GM12878 (cell line): ENCODE measurements around the gene PRKG1. TPM values are rescaled to one million over a fixed set of nuclear protein-coding genes. Genes with fewer than 3 reads are reported as not detected.

ENCODE experiments used
- ATAC-seq: fragments of 200-7000 bp; cut with Tn5 transposase; 3 replicates; pipeline ENCODE4 v1.9.1; 2020; ENCODE audit warnings: mild to moderate bottlenecking, moderate library complexity
- BruUV-seq: library from RNA; stranded (reverse); fragments of 400-500 nt; replicated peaks from 2 replicates; lab custom pipeline; 2021; lab: Mats Ljungman, UMichigan
- CTCF ChIA-PET: fragments of 300-600 bp; sonication (Branson Sonifier 250); formaldehyde crosslinking; extraction: SDS; loops from one replicate; lab custom pipeline; 2021; ENCODE audit warnings: inconsistent platforms; lab: Yijun Ruan, JAX
- POLR2A ChIA-PET: fragments of 350-600 bp; formaldehyde crosslinking; extraction: SDS; loops from one replicate; lab custom pipeline; 2021; ENCODE audit warnings: inconsistent platforms; lab: Charles Lee
- RAD21 ChIA-PET: fragments of 300-600 bp; sonication (Branson Sonifier 250); formaldehyde crosslinking; loops from one replicate; lab custom pipeline; 2023; ENCODE audit warnings: antibody characterized with exemption; ENCODE audit not compliant: unreplicated experiment; lab: Charles Lee
- SMC1A ChIA-PET: fragments of 300-600 bp; sonication (Branson Sonifier 250); formaldehyde crosslinking; loops from one replicate; lab custom pipeline; 2023; ENCODE audit not compliant: unreplicated experiment, uncharacterized antibody; lab: Charles Lee
- DNase-seq: peaks from one replicate; pipeline ENCODE4 v3.0.0-alpha.2; 2011; ENCODE audit warnings: low read depth, low spot score
- FAIRE-seq: peaks from 3 replicates; lab custom pipeline; 2011; peaks lifted over from hg19 to GRCh38; lab: Jason Lieb, UNC
- H2AFZ ChIP-seq: 2 replicates; pipeline ENCODE4 v1.6.0; 2011; ENCODE audit warnings: low read depth, low read length, control low read depth; ENCODE audit not compliant: control insufficient read depth
- H3K27ac ChIP-seq: 2 replicates; pipeline ENCODE4 v1.5.1; 2011; ENCODE audit warnings: control low read depth; ENCODE audit not compliant: control insufficient read depth, insufficient read depth
- H3K27me3 ChIP-seq, 2 experiments: replicated peaks in 1 of 2; 2 replicates each; pipeline versions ENCODE4 v1.6.0 to v1.6.1; 2011; ENCODE audit warnings: low read length in 1 of 2; ENCODE audit not compliant: control insufficient read depth in 2 of 2, insufficient read depth in 2 of 2
- H3K36me3 ChIP-seq, 2 experiments: 2 replicates each; pipeline ENCODE4 v1.5.1; 2011; ENCODE audit warnings: low read length in 1 of 2; ENCODE audit not compliant: control insufficient read depth in 2 of 2, insufficient read depth in 2 of 2
- H3K4me1 ChIP-seq: 2 replicates; pipeline ENCODE4 v1.6.1; 2011; ENCODE audit warnings: mild to moderate bottlenecking, low read length, moderate library complexity, mixed read lengths; ENCODE audit not compliant: control insufficient read depth, insufficient read depth
- H3K4me2 ChIP-seq: 2 replicates; pipeline ENCODE4 v1.6.0; 2011; ENCODE audit warnings: control low read depth; ENCODE audit not compliant: control insufficient read depth, insufficient read depth
- H3K4me3 ChIP-seq: fragments of 200-600 bp; sonication (generic); 2 replicates; pipeline ENCODE4 v1.5.1; 2016
- H3K79me2 ChIP-seq: 2 replicates; pipeline ENCODE4 v1.6.0; 2011; ENCODE audit warnings: low read length; ENCODE audit not compliant: control insufficient read depth, insufficient read depth
- H3K9ac ChIP-seq: 2 replicates; pipeline ENCODE4 v1.8.0; 2011; ENCODE audit warnings: low read length, control low read depth, mixed read lengths; ENCODE audit not compliant: control insufficient read depth, insufficient read depth
- H3K9me3 ChIP-seq: replicated peaks from 3 replicates; pipeline ENCODE4 v1.5.1; 2011; ENCODE audit warnings: mild to moderate bottlenecking, low read length; ENCODE audit not compliant: control insufficient read depth, insufficient read depth
- H4K20me1 ChIP-seq: 2 replicates; pipeline ENCODE4 v1.6.0; 2011; ENCODE audit not compliant: control insufficient read depth, insufficient read depth
- ASH2L ChIP-seq: fragments of 300-600, 200-600 bp; sonication (generic); IDR thresholded peaks from 2 replicates; pipeline ENCODE4 v1.6.1; 2017; ENCODE audit warnings: low read depth, mild to moderate bottlenecking, borderline replicate concordance
- DPF2 ChIP-seq: fragments of 450-650 bp; IDR thresholded peaks from 2 replicates; pipeline ENCODE4 v1.6.1; 2017; ENCODE audit warnings: mild to moderate bottlenecking
- FOXM1 ChIP-seq: IDR thresholded peaks from 2 replicates; pipeline ENCODE4 v1.6.1; 2012; ENCODE audit warnings: low read depth, mild to moderate bottlenecking, inconsistent platforms, low read length, moderate library complexity
- NR2C2 ChIP-seq: IDR thresholded peaks from 2 replicates; pipeline ENCODE4 v1.6.1; 2011; ENCODE audit warnings: borderline replicate concordance, low read depth; ENCODE audit not compliant: control insufficient read depth, insufficient read length
- NRF1 ChIP-seq: conservative IDR thresholded peaks from 2 replicates; pipeline ENCODE4 v1.6.1; 2011; ENCODE audit warnings: mild to moderate bottlenecking, low read depth, low read length, improper control_type of control experiment
- PML ChIP-seq: IDR thresholded peaks from 2 replicates; pipeline ENCODE4 v1.6.1; 2012; ENCODE audit warnings: low read length, inconsistent platforms
- STAT1 ChIP-seq: fragments of 450-650 bp; conservative IDR thresholded peaks from 2 replicates; pipeline ENCODE4 v1.6.1; 2014; ENCODE audit warnings: antibody characterized with exemption, mild to moderate bottlenecking
- ZNF24 ChIP-seq: fragments of 450-650 bp; IDR thresholded peaks from 2 replicates; pipeline ENCODE4 v1.6.1; 2017; ENCODE audit warnings: antibody characterized with exemption, mild to moderate bottlenecking
- WGBS: methylation state at CpG from one replicate; pipeline ENCODE4 v1.1.6; 2016; ENCODE audit warnings: low lambda C conversion rate; ENCODE audit not compliant: insufficient replicate concordance, insufficient coverage; ENCODE audit errors: missing lambda C conversion rate; 5-methylcytosine and 5-hydroxymethylcytosine counted together
- in situ Hi-C: fragments of 300-500 bp; cut with MboI; formaldehyde crosslinking; loops from 9 replicates; pipeline ENCODE4 v1.14.3; 2018; ENCODE audit warnings: mixed read lengths
- intact Hi-C: fragments of 100-400 bp; cut with micrococcal nuclease; formaldehyde crosslinking; loops from one replicate; pipeline ENCODE4 v1.14.2; 2022; ENCODE audit not compliant: unreplicated experiment
- polyA plus RNA-seq, 11 experiments: library from polyadenylated mRNA; depleted of rRNA in 4 of 11; unstranded in 6 of 11; stranded (reverse) in 5 of 11; fragments of >200 nt; fragmentation: Nextera tagmentation in 4 of 11; fragmentation: Illumina TruSeq in 1 of 11; extraction: Ambion mirVana in 4 of 11; extraction: Trizol in 1 of 11; gene quantifications; 1 replicate in 1 of 11; 2 replicates in 10 of 11; pipeline versions ENCODE4 v1.2.1 to v1.2.3, GENCODE V29; 2011 to 2016; ENCODE audit warnings: inconsistent platforms in 2 of 11, missing spikeins in 2 of 11, low read depth in 1 of 11
- total RNA-seq, 4 experiments: library from RNA; depleted of rRNA in 3 of 4; stranded (reverse); fragments of >200 nt in 3 of 4; fragmentation: Illumina TruSeq in 1 of 4; extraction: Trizol in 1 of 4; gene quantifications; 2 replicates each; pipeline versions ENCODE4 v1.2.1 to v1.2.3, GENCODE V29; 2013 to 2021
- TF ChIP-seq, protein P1 (sequence below): fragments of 150-350 bp; IDR thresholded peaks from 2 replicates; pipeline ENCODE4 v1.6.1; 2016; ENCODE audit warnings: low read depth, low read length
- TF ChIP-seq, protein P2 (sequence below): fragments of 450-650 bp; IDR thresholded peaks from 2 replicates; pipeline ENCODE4 v1.6.1; 2017; ENCODE audit warnings: borderline replicate concordance
- TF ChIP-seq, protein P3 (sequence below): fragments of 450-650 bp; IDR thresholded peaks from 2 replicates; pipeline ENCODE4 v1.6.1; 2017; ENCODE audit warnings: mild to moderate bottlenecking, low read depth, inconsistent platforms; ENCODE audit not compliant: poor library complexity, severe bottlenecking
- TF ChIP-seq, protein P4 (sequence below): IDR thresholded peaks from 2 replicates; pipeline ENCODE4 v1.6.1; 2012; ENCODE audit warnings: mild to moderate bottlenecking, low read depth, low read length

Gene PRKG1
- total and polyA plus RNA-seq, 10 of the 15 experiments (the other 5 are each of a cell fraction or from before 2014, with no cell fraction given) = 0.04 to 0.05 TPM; not detected in 8

DNA sequence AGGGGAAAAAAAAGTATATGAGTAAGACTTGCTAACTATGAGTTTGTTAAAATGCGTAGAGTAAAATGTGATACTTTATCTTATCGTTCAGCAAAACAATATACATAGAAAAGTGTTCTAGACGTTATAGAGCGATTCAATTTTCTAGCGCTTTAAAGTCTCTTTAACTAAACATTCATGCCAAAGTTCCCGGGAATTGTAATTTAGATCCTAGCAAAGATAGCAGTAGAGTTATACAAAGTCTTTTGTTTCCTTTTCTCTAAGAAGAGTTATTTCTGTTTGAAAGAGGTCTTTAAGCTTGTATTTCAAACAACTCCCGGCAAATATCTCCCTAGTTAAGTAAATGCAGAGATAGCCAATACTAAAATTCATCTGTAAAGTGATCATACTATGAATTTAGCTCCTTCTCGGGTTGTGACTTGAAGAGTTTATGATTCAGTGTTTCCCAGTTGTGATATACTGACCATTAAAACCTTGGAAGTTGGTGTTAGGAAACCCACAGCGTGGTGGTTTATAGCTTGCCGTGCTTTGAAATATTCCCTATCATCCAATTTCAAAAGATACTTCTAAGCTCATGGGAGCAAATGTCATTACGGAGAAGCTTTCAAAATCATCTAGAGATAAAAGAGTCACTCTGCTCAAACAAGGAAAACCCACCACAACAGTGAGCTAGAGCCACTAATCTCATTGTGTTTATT, 453.4 kb downstream of the PRKG1 start (continued):
- TF ChIP-seq, protein P1, sequence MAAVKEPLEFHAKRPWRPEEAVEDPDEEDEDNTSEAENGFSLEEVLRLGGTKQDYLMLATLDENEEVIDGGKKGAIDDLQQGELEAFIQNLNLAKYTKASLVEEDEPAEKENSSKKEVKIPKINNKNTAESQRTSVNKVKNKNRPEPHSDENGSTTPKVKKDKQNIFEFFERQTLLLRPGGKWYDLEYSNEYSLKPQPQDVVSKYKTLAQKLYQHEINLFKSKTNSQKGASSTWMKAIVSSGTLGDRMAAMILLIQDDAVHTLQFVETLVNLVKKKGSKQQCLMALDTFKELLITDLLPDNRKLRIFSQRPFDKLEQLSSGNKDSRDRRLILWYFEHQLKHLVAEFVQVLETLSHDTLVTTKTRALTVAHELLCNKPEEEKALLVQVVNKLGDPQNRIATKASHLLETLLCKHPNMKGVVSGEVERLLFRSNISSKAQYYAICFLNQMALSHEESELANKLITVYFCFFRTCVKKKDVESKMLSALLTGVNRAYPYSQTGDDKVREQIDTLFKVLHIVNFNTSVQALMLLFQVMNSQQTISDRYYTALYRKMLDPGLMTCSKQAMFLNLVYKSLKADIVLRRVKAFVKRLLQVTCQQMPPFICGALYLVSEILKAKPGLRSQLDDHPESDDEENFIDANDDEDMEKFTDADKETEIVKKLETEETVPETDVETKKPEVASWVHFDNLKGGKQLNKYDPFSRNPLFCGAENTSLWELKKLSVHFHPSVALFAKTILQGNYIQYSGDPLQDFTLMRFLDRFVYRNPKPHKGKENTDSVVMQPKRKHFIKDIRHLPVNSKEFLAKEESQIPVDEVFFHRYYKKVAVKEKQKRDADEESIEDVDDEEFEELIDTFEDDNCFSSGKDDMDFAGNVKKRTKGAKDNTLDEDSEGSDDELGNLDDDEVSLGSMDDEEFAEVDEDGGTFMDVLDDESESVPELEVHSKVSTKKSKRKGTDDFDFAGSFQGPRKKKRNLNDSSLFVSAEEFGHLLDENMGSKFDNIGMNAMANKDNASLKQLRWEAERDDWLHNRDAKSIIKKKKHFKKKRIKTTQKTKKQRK = no peak
- TF ChIP-seq NRF1 = no peak
- no peak for TF ChIP-seq NR2C2

DNA sequence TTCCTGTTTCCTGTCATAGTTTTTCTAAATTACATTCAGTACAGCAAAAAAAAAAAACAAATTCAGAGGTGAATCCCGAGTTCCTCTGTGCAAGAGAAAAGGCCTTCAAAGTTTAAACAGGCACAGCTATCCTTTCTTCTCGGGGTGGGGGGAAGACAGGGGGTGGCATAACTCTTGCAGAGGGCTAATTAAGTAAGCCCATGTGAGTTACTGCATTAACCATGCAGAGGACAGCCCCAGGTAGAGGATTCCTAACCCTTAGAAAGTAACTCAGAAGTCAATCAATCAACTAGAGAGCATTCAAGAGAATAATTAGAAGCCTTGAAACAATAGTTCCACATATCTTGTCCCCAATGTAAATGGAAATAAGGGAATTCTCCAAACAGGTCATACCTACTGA, 454.2 kb downstream of the PRKG1 start:
- BruUV-seq = no TSS peak
- RAD21 ChIA-PET = no interaction called here
- H3K9ac ChIP-seq = no peak overlapping the region
- no peak for DNase-seq
- no peak overlapping the region for H3K27ac ChIP-seq
- CTCF ChIA-PET = no interaction called here
- in situ Hi-C loops = no loop called here
- ATAC-seq = no peak
- no peak overlapping the region for H3K4me3 ChIP-seq
- no peak overlapping the region for H3K4me2 ChIP-seq
- no peaks in the 10 kb centered on the region for H3K9me3 ChIP-seq
- no peaks in the 10 kb centered on the region for H3K27me3 ChIP-seq
- no peaks in the 10 kb centered on the region for H3K79me2 ChIP-seq
- WGBS = 6% methylated on average over 2 of the region's 2 CpGs
- intact Hi-C loops = no loop called here
- H3K36me3 ChIP-seq = no peaks in the 10 kb centered on the region
- SMC1A ChIA-PET = interaction anchor here (1.2 kb wide), 1 partner anchor 12 kb away, joined by 4 read pairs; no protein-coding TSS in a partner anchor
- POLR2A ChIA-PET = no interaction called here
- FAIRE-seq = no peak
- no peak overlapping the region for H2AFZ ChIP-seq
- H4K20me1 ChIP-seq = no peaks in the 10 kb centered on the region
- no peaks in the 10 kb centered on the region for H3K4me1 ChIP-seq
- TF ChIP-seq FOXM1 = no peak
- TF ChIP-seq STAT1 = no peak
- TF ChIP-seq, protein P2, sequence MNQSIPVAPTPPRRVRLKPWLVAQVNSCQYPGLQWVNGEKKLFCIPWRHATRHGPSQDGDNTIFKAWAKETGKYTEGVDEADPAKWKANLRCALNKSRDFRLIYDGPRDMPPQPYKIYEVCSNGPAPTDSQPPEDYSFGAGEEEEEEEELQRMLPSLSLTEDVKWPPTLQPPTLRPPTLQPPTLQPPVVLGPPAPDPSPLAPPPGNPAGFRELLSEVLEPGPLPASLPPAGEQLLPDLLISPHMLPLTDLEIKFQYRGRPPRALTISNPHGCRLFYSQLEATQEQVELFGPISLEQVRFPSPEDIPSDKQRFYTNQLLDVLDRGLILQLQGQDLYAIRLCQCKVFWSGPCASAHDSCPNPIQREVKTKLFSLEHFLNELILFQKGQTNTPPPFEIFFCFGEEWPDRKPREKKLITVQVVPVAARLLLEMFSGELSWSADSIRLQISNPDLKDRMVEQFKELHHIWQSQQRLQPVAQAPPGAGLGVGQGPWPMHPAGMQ = no peak
- no peak for TF ChIP-seq PML
- no peak for TF ChIP-seq ASH2L
- no peak for TF ChIP-seq DPF2
- TF ChIP-seq, protein P3, sequence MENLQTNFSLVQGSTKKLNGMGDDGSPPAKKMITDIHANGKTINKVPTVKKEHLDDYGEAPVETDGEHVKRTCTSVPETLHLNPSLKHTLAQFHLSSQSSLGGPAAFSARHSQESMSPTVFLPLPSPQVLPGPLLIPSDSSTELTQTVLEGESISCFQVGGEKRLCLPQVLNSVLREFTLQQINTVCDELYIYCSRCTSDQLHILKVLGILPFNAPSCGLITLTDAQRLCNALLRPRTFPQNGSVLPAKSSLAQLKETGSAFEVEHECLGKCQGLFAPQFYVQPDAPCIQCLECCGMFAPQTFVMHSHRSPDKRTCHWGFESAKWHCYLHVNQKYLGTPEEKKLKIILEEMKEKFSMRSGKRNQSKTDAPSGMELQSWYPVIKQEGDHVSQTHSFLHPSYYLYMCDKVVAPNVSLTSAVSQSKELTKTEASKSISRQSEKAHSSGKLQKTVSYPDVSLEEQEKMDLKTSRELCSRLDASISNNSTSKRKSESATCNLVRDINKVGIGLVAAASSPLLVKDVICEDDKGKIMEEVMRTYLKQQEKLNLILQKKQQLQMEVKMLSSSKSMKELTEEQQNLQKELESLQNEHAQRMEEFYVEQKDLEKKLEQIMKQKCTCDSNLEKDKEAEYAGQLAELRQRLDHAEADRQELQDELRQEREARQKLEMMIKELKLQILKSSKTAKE = no peak
- TF ChIP-seq ZNF24 = no peak
- TF ChIP-seq, protein P4, sequence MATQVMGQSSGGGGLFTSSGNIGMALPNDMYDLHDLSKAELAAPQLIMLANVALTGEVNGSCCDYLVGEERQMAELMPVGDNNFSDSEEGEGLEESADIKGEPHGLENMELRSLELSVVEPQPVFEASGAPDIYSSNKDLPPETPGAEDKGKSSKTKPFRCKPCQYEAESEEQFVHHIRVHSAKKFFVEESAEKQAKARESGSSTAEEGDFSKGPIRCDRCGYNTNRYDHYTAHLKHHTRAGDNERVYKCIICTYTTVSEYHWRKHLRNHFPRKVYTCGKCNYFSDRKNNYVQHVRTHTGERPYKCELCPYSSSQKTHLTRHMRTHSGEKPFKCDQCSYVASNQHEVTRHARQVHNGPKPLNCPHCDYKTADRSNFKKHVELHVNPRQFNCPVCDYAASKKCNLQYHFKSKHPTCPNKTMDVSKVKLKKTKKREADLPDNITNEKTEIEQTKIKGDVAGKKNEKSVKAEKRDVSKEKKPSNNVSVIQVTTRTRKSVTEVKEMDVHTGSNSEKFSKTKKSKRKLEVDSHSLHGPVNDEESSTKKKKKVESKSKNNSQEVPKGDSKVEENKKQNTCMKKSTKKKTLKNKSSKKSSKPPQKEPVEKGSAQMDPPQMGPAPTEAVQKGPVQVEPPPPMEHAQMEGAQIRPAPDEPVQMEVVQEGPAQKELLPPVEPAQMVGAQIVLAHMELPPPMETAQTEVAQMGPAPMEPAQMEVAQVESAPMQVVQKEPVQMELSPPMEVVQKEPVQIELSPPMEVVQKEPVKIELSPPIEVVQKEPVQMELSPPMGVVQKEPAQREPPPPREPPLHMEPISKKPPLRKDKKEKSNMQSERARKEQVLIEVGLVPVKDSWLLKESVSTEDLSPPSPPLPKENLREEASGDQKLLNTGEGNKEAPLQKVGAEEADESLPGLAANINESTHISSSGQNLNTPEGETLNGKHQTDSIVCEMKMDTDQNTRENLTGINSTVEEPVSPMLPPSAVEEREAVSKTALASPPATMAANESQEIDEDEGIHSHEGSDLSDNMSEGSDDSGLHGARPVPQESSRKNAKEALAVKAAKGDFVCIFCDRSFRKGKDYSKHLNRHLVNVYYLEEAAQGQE = no peak
